OCI-LY3 (cell line): ENCODE data around the gene COG3.

ENCODE experiments used
- EZH2phosphoT487 ChIP-seq: fragments of 200-600 bp; shearing (Covaris generic); IDR thresholded peaks from 2 replicates; pipeline ENCODE4 v1.6.1; 2018; ENCODE audit warnings: antibody characterized with exemption, mixed run types, low read depth
- TF ChIP-seq, protein P1 (sequence below): fragments of 200-600, 300-600 bp; sonication (generic); IDR thresholded peaks from 2 replicates; pipeline ENCODE4 v1.5.1; 2014; ENCODE audit warnings: antibody characterized with exemption, low read length, low read depth

DNA sequence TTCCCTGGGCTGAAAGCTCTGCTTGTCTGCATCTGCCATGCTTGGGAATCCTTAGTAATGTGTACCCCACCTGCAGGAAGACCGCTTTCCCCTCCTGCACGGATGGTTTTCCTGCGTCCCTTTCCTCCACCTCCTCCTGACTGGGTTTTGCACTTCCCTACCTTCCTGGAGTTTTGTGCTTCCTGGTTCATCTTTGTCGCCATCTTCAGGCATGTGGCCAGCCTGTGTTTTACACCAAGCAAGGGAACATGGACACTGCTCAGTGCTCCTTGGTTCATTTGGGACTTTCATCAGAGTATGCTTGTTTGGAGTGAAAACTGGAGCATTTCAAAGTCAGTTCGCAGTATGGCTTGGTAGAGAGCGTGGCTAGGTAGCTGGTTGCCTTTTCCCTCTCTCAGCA, 120.1 kb downstream of the COG3 start:
- TF ChIP-seq, protein P1, sequence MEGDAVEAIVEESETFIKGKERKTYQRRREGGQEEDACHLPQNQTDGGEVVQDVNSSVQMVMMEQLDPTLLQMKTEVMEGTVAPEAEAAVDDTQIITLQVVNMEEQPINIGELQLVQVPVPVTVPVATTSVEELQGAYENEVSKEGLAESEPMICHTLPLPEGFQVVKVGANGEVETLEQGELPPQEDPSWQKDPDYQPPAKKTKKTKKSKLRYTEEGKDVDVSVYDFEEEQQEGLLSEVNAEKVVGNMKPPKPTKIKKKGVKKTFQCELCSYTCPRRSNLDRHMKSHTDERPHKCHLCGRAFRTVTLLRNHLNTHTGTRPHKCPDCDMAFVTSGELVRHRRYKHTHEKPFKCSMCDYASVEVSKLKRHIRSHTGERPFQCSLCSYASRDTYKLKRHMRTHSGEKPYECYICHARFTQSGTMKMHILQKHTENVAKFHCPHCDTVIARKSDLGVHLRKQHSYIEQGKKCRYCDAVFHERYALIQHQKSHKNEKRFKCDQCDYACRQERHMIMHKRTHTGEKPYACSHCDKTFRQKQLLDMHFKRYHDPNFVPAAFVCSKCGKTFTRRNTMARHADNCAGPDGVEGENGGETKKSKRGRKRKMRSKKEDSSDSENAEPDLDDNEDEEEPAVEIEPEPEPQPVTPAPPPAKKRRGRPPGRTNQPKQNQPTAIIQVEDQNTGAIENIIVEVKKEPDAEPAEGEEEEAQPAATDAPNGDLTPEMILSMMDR = peak; percentile 22; the same call in 1 of the 2 replicates
- TF ChIP-seq EZH2phosphoT487 = no peak
